Naive B cell (primary cell): Measurements from ENCODE around the gene ZFPL1. TPM values are rescaled to one million over a fixed set of nuclear protein-coding genes. Genes with fewer than 3 reads are reported as not detected.

Source experiments
- ATAC-seq, 2 donors: fragments of 150-1000 bp; cut with Tn5 transposase; 2 replicates each; pipeline ENCODE4 v1.10.0; 2021; ENCODE audit warnings: low read depth in 2 of 2, mild to moderate bottlenecking in 2 of 2, moderate library complexity in 2 of 2
- DNase-seq: peaks from one replicate; pipeline ENCODE4 v3.0.0; 2022
- H3K27ac Mint-ChIP-seq, 6 donors: one replicate each; pipeline ENCODE4 v1.8.0; 2020 to 2022; ENCODE audit warnings: mild to moderate bottlenecking in 6 of 6, mixed read lengths in 6 of 6, moderate library complexity in 5 of 6, inconsistent platforms in 2 of 6
- H3K27me3 Mint-ChIP-seq, 3 donors: one replicate each; pipeline ENCODE4 v1.8.0; 2021 to 2022; ENCODE audit warnings: mixed read lengths in 3 of 3, mild to moderate bottlenecking in 1 of 3
- H3K36me3 Mint-ChIP-seq, 2 donors: one replicate each; pipeline ENCODE4 v1.8.0; 2020 to 2022; ENCODE audit warnings: mixed read lengths in 2 of 2, inconsistent platforms in 1 of 2, mild to moderate bottlenecking in 1 of 2
- H3K4me1 Mint-ChIP-seq, 3 donors: one replicate each; pipeline ENCODE4 v1.8.0; 2020 to 2022; ENCODE audit warnings: mixed read lengths in 3 of 3, inconsistent platforms in 1 of 3, mild to moderate bottlenecking in 1 of 3, moderate library complexity in 1 of 3
- H3K4me3 Mint-ChIP-seq, 8 donors: one replicate each; pipeline ENCODE4 v1.8.0; 2020 to 2022; ENCODE audit warnings: mild to moderate bottlenecking in 8 of 8, mixed read lengths in 8 of 8, moderate library complexity in 8 of 8, inconsistent platforms in 2 of 8
- H3K9me3 Mint-ChIP-seq, 7 donors: one replicate each; pipeline ENCODE4 v1.8.0; 2020 to 2022; ENCODE audit warnings: mixed read lengths in 7 of 7, mild to moderate bottlenecking in 5 of 7, inconsistent platforms in 2 of 7, moderate library complexity in 1 of 7
- polyA plus RNA-seq, 6 donors: library from polyadenylated mRNA; unstranded; fragments of 300-500 nt; fragmentation: Illumina TruSeq; gene quantifications; one replicate each; pipeline ENCODE4 v1.2.3, GENCODE V29; 2021; ENCODE audit warnings: low read depth in 6 of 6

ZFPL1 gene
- polyA plus RNA-seq, 6 donors from 2014 or later: 30.0 to 37.4 (median 35.0) TPM

DNA sequence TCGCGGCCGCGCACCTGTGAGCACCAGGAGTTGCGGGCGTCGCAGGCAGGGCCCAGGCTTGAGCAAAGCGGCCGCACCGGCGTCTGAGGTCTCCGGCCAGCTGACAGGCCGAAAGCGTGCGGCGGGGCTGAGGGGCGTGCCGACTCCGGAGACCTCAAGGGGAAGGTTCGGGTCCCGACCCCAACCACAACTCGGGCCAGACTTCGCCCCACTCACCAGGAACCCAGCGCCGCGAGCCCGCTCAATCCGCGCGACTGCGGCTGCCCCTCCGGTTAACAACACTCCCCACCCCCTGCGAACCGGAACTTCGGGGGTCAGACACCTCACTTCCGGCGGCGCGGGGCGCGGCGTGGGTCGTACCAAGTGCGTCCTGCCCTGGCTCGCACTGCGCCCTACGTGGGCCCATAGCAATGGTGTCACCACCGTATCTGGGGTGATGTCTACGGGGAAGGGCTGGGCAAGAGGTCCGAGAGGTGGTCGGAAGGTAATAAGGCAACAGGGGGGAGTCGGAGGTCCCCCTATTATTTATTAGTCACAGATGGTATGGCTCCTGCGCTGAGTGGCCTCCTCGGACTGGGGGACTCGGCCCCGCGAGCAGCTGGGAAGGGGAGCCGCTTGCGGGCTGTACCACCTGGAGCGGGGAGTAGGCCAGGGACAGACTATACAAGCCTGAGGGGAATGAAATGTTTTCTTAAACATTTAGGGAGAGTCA lies 50.4 kb downstream of the ZFPL1 start, which contains the start of gene SYVN1:
Gene SYVN1, minus strand, starts transcription at position 280 of the 712 bp plus-strand sequence. CDS start 918 bp downstream, outside the sequence.
- Mint-ChIP-seq H3K36me3 (peaks cover 6 to 27% of the 10 kb centered on the region in 2 donors), H3K27ac (peak within 1 kb of the TSS; percentile 97 to 100 (median 100)), H3K4me3 (peak within 1 kb of the TSS; percentile 91 to 100 (median 99)), H3K27me3 (no peaks in the 10 kb centered on the region), H3K4me1 (peaks cover 55 to 70% (median 67%) of the 10 kb centered on the region in 3 donors), H3K9me3 (no peaks in the 10 kb centered on the region)
- DNase-seq: peak; percentile 93
- peak; percentile 67 for ATAC-seq

DNA sequence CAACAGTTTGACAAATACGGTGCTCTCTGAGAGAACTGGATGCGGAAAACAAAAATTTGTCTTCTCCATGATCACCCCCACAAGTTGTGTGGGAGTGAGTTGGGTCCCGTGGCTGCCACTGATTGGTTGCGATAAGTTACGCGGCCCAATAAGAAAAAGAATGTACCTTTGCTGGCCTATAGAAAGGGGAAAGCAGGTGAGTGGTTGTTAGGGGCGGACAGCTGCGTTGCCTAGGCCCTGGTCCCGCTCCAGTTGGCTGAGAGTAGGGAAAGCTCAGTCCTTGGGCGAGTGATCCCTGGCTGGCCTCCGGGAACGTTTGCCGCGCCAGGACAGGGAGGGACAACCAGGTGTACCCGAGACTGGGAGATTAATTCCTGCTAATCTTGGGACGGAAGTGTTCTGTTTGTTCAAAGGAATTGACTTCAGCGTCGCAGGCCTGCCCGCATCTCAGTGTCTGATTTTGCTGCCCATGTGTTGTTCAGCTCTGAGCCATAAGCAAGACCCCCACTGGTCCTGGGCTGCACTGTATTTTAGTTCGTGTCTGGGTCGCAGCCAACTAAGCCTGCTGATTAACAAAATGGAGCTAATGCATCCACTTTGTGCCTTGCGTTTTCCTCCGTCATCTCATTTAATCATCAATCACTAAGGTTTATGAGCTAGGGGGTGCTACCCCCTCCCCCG lies 51.1 kb downstream of the ZFPL1 start:
- Mint-ChIP-seq H3K27me3 (no peaks in the 10 kb centered on the region), H3K27ac (peak overlapping the region; percentile 97 to 100 (median 100)), H3K9me3 (no peaks in the 10 kb centered on the region), H3K4me1 (peaks cover 52 to 63% (median 60%) of the 10 kb centered on the region in 3 donors), H3K4me3 (peak overlapping the region; percentile 91 to 100 (median 99)), H3K36me3 (peaks cover 6 to 27% of the 10 kb centered on the region in 2 donors)
- DNase-seq (peak; percentile 90), ATAC-seq (peak; percentile 73 to 75)

DNA sequence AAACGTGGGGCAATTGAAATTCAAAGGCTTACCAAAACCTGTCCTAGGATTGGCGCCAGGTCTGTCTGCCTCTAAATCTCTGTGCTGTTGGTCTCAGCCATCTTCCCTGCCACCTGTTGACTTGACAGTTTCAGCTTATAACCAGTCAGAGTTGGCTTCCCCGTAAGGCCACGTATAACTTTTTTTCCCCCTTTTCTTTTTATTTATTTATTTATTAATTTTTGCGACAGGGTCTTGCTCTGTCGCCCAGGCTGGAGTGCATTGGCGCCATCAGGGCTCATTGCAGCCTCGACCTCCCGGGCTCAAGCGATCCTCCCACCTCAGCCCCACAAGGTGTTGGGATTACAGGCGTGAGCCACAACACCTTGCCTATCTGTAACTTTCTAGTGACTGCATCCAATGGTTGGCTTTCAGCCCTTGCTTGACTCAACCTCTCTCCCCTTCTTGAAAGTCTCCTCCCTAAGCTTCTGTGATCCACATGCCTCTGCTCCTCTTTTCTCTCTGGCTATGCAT lies 51.7 kb downstream of the ZFPL1 start:
- ATAC-seq (no peak), DNase-seq (no peak)
- Mint-ChIP-seq H3K9me3 (no peaks in the 10 kb centered on the region), H3K27me3 (no peaks in the 10 kb centered on the region), H3K36me3 (peaks cover 6 to 27% of the 10 kb centered on the region in 2 donors), H3K27ac (peak overlapping the region in 5 of 6 donors; percentile 97 to 100 (median 99)), H3K4me1 (peaks cover 48 to 57% (median 55%) of the 10 kb centered on the region in 3 donors), H3K4me3 (peak overlapping the region; percentile 91 to 100 (median 99))

DNA sequence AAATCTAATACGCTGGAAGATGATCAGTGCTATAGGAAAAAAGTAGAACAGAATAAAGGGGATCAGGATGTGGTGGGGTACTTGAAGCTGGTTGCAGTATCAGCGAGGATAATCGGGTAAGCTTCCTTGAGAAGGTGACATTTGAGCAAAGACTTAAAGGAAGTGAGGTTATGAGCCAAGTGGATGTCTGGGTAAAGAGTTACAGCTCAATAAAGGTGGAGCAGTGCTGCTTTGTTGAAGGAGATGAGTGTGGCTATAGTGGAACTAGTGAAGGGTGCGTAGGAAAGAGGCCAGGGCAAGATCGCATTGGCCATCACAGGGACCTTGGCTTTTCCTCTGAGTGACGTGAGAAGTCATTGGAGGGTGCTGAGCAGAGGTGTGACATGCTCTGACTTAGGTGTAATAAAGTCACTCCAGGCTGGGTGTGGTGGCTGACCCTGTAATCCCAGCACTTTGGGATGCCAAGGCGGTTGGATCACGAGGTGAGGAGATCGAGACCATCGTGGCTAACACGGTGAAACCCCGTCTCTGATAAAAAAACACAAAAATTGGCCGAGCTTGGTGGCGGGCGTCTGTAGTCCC lies 52.6 kb downstream of the ZFPL1 start:
- peak overlapping the region in 6 of 8 donors; percentile 47 to 100 (median 94) for H3K4me3 Mint-ChIP-seq
- no peak for DNase-seq
- peak overlapping the region in 4 of 6 donors; percentile 5 to 97 (median 88) for H3K27ac Mint-ChIP-seq
- no peaks in the 10 kb centered on the region for H3K9me3 Mint-ChIP-seq
- H3K27me3 Mint-ChIP-seq: no peaks in the 10 kb centered on the region
- ATAC-seq: no peak
- peaks cover 38 to 50% (median 45%) of the 10 kb centered on the region in 3 donors for H3K4me1 Mint-ChIP-seq
- peaks cover 6 to 27% of the 10 kb centered on the region in 2 donors for H3K36me3 Mint-ChIP-seq

Other genes starting within 250 kb of the ZFPL1 start
- under 1 TPM in 4 of 6 donors, not detected in 2; 0.17 to 0.57 (median 0.33) TPM for gene CDC42BPG, start 239.6 kb upstream of the ZFPL1 start, polyA plus RNA-seq
- gene EHD1, start 205.6 kb upstream of the ZFPL1 start, polyA plus RNA-seq: 100 to 1,000 TPM in 2 of 6 donors, 10 to 100 TPM in 4; 65.3 to 119 (median 90.7) TPM
- gene ATG2A, start 167.0 kb upstream of the ZFPL1 start, polyA plus RNA-seq: 1 to 10 TPM in 5 of 6 donors, not detected in 1; 2.8 to 5.0 (median 3.4) TPM
- gene PPP2R5B, start 159.5 kb upstream of the ZFPL1 start, polyA plus RNA-seq: 10 to 100 TPM in 3 of 6 donors, 1 to 10 TPM in 3; 7.2 to 15.1 (median 10.2) TPM
- not detected for gene GPHA2, start 148.3 kb upstream of the ZFPL1 start, polyA plus RNA-seq
- gene MAJIN, start 112.1 kb upstream of the ZFPL1 start, polyA plus RNA-seq: 1 to 10 TPM in 2 of 6 donors, under 1 TPM in 2, not detected in 2; 0.48 to 1.7 (median 1.1) TPM
- 1 to 10 TPM in 3 of 6 donors, under 1 TPM in 2, not detected in 1; 0.13 to 2.9 (median 1.6) TPM for gene BATF2, start 87.3 kb upstream of the ZFPL1 start, polyA plus RNA-seq
- 10 to 100 TPM; 45.9 to 74.0 (median 64.2) TPM for gene ARL2, start 70.1 kb upstream of the ZFPL1 start, polyA plus RNA-seq
- gene SNX15, start 56.8 kb upstream of the ZFPL1 start, polyA plus RNA-seq: 10 to 100 TPM; 11.7 to 18.3 (median 14.9) TPM
- gene SAC3D1, start 43.0 kb upstream of the ZFPL1 start, polyA plus RNA-seq: 1 to 10 TPM; 4.7 to 9.6 (median 6.4) TPM
- gene NAALADL1, start 25.7 kb upstream of the ZFPL1 start, polyA plus RNA-seq: 10 to 100 TPM; 19.4 to 28.3 (median 24.3) TPM
- gene CDCA5, start 182 bp upstream of the ZFPL1 start, polyA plus RNA-seq: under 1 TPM in 5 of 6 donors, not detected in 1; 0.11 to 1.00 (median 0.47) TPM
- gene VPS51, start 12.0 kb downstream of the ZFPL1 start, polyA plus RNA-seq: 100 to 1,000 TPM in 2 of 6 donors, 10 to 100 TPM in 4; 80.5 to 106 (median 91.2) TPM
- gene TM7SF2, start 27.6 kb downstream of the ZFPL1 start, polyA plus RNA-seq: 10 to 100 TPM; 11.6 to 18.4 (median 15.0) TPM
- gene ZNHIT2, start 33.5 kb downstream of the ZFPL1 start, polyA plus RNA-seq: 10 to 100 TPM in 4 of 6 donors, 1 to 10 TPM in 2; 6.3 to 16.5 (median 14.1) TPM
- gene FAU, start 37.9 kb downstream of the ZFPL1 start, polyA plus RNA-seq: 1,000 to 10,000 TPM; 1,024 to 1,586 (median 1,385) TPM
- 100 to 1,000 TPM in 3 of 6 donors, 10 to 100 TPM in 3; 68.8 to 111 (median 102) TPM for gene MRPL49, start 38.1 kb downstream of the ZFPL1 start, polyA plus RNA-seq
- 10 to 100 TPM; 21.4 to 86.9 (median 43.5) TPM for gene SYVN1, start 50.3 kb downstream of the ZFPL1 start, polyA plus RNA-seq
- gene SPDYC, start 86.0 kb downstream of the ZFPL1 start, polyA plus RNA-seq: under 1 TPM in 1 of 6 donors, not detected in 5; 0.48 TPM
- 100 to 1,000 TPM in 5 of 6 donors, 10 to 100 TPM in 1; 93.8 to 132 (median 124) TPM for gene CAPN1, start 97.7 kb downstream of the ZFPL1 start, polyA plus RNA-seq
- 10 to 100 TPM; 11.9 to 20.4 (median 16.2) TPM for gene POLA2, start 177.7 kb downstream of the ZFPL1 start, polyA plus RNA-seq
- under 1 TPM in 1 of 6 donors, not detected in 5; 0.88 TPM for gene CDC42EP2, start 230.6 kb downstream of the ZFPL1 start, polyA plus RNA-seq
- 100 to 1,000 TPM in 1 of 6 donors, 10 to 100 TPM in 5; 68.1 to 104 (median 91.9) TPM for gene DPF2, start 249.6 kb downstream of the ZFPL1 start, polyA plus RNA-seq